Activated CD4-positive, alpha-beta T cell treated with anti-CD3 and anti-CD28 coated beads for 48 hours (primary cell): ENCODE data around the gene RCSD1.
A peak's percentile ranks its signal among the peaks of the same experiment; 100 is the strongest.

Source experiments
- DNase-seq: peaks from one replicate; pipeline ENCODE4 v3.0.0-alpha.2; 2020

The RCSD1 gene

DNA sequence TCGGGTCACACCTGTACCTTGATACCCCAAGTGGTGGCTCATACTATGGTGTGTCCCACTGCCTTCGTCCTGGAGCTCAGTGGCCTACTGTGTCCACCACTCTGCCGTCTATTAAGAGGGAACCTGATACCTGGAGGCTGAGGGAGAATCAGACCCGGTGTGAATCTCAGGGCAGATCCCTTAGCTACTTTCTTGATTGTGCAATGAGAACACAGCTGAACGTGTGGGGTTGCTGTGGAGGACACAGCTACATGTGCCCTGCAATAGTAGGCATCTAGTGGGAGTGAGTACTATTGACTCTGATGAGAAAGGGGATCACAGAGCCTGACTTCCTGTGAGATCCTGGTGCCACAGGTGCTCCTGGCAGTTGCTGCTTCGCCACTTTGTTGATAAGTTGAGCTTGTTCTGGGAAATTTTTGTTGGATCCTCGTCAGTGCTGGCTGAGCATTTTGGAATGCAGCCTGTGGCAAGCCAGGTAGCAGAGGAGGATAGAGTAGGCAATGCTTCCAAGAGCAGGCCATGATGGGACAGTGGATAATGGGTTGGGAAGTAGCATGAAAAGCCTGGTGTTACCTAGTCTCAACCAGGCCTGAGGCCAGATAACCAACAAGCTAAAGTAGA lies 63.5 kb downstream of the RCSD1 start:
- no peak for DNase-seq

- no peak for DNase-seq
Measured at GRCh38 chr1:167694691-167695090, 64.7 kb downstream of the RCSD1 start.

DNA sequence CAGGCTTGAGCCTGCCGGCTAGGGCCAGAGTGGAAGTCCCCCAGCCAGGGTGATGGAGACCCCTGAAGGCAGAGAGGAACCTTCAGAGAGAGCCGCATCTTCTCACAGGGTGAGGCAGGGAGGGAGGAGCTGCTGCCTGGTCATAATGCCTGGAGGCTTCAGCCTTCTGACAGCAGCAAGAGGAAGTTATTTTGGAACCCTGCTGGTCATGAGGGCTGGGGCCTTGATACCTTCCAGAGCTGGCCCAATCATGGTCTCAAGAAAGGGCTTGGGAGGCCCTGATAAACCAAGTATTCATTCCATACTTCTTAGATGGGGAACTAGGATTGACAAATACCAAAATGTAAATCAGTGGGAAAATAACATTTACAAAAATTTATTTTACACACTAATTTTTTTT lies 65.1 kb downstream of the RCSD1 start:
- no peak for DNase-seq

- no peak for DNase-seq
Measured at GRCh38 chr1:167695756-167696561, 65.9 kb downstream of the RCSD1 start.

DNA sequence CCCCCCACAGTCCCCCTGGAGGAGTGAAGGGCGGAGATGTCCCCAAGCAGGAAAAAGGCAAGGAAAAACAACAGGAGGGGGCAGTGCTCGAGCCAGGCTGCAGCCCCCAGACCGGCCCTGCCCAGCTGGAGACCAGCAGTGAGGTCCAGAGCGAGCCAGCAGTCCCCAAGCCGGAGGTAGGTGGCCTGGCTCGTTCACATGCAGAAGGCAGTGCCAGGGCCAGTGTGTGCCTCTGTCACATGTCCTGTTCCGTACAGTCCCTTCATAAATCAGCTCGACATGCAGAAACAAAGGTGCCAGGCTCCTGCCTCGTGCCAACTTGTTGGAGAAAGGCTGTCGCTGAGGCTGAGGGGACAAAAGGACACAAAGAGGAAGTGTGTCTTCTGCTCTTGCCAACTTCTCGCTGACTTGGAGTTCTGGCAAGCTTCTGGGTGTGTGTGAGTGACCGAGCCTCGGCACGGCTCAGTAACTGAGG lies 67.7 kb downstream of the RCSD1 start:
- no peak for DNase-seq

- DNase-seq: no peak
Measured at GRCh38 chr1:167698313-167698712, 68.3 kb downstream of the RCSD1 start.

GRCh38 chr1:167701510-167701909 lies 71.5 kb downstream of the RCSD1 start:
- DNase-seq: no peak

DNA sequence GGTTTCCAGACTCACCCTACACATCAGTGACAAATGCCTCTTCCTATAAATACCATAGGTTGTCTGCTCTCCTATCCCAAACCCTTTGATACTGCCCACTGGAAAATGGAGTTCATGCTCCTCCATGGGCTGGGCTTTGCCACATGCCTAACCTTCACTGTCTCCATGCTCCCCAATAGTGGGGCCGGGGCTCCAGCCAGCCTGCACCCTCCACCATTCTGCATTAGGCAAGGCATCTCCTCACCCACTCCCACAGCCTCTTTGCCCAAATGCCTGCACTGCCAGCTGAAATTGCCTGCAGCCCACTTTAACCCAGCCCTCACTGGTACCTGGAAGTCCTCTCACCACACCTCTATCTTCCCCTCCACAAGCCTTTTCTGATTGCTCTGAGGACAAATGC lies 73.5 kb downstream of the RCSD1 start:
- DNase-seq: no peak

- DNase-seq: no peak
Measured at GRCh38 chr1:167704715-167705114, 74.7 kb downstream of the RCSD1 start.

- DNase-seq: no peak
Measured at GRCh38 chr1:167705250-167705649, 75.2 kb downstream of the RCSD1 start.

GRCh38 chr1:167706363-167706762 lies 76.3 kb downstream of the RCSD1 start:
- DNase-seq: no peak

DNA sequence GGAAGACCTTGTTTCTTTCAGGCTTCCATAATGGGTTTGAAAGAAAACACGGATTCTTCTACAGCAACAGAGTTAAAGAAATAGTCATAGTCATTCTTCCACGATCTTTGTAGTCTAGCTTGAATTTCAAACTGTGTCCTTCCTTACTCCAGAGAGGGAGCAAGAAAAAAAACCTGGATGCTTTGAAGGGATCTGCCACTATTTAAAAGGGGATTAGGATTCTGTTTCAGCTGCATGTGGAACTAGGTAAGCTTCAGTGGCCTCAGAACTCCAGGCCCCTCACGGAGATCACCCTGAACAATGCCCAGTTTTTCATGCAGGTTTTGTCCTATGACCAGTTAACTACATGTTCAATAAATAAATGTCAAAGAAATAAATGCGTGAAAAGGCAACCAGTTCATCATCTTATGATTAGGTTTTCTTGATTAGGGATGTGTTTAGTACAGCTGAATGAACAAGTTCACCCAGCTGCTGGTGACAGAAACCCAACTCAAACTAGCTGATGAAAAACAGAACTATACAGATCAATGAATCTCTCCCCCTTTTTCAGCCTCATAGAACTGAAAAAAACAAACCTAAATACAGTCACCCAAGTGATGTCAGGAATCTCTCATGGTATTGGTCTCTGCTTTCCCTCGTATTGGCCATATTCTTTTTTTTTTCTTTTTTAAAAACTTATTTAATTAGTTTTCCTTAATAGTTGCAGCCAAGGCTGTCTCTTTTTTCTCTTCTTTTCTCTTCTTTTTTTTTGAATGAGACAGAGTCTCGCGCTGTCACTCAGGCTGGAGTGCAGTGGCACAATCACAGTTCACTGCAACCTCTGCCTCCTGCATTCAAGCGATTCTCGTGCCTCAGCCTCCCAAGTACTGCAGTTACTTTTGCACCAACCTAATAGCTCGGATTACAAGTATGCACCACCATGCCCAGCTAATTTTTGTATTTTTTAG lies 77.2 kb downstream of the RCSD1 start:
- no peak for DNase-seq

GRCh38 chr1:167707942-167708341 lies 77.9 kb downstream of the RCSD1 start:
- no peak for DNase-seq

- no peak for DNase-seq
Measured at GRCh38 chr1:167708940-167709389, 78.9 kb downstream of the RCSD1 start.

GRCh38 chr1:167710836-167711235 lies 80.8 kb downstream of the RCSD1 start:
- DNase-seq: no peak

GRCh38 chr1:167711797-167712196 lies 81.8 kb downstream of the RCSD1 start:
- DNase-seq: no peak

GRCh38 chr1:167713330-167714081 lies 83.5 kb downstream of the RCSD1 start:
- DNase-seq: peak; percentile 25

DNA sequence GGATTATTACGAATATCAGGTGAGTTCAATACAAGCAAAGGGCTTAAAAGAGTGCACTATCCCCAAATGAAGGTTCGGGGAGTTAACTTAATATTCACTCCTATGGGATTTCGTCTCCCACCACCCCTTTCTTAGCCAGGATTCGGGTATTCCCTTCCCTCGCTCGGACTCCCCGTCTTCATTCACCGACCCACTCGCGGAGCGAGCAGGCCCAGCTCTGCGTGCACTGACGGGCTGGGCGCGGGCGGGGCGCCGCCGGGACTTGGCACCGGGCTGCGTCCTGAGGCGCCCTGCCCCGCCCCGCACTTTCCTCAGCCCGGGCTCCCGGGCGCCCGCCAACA lies 84.0 kb downstream of the RCSD1 start:
- peak; percentile 86 for DNase-seq

DNA sequence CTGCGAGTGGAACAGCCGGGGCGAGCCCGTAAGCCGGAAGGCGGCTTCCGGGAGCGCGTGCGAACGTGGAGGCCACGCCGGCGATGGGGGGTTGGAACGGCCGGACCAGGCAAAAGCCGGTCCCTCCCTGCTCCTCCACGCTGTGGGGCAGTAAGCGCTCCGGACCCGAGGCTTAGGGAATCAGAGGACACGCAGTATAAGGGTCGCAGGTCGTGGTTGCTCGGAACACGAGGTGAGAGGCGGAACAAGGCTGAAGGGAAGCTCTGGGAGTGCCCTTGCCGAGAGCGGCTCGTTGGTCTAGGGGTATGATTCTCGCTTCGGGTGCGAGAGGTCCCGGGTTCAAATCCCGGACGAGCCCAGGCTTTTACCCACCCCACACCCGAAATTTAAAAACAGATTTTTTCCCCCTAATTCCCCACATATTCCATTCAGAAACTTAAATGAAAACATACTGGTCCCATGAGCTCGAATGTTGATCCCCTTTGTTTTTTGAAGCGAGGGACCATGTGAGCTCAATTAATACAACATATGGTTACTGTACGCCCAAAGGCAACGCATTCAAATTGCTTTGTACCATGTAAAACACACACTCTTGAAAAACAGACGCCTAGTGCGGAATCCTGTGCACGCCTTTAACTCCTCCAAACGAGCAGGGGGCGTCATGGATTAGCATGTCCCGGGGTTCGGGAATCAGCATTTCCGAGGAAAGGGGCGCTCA lies 84.6 kb downstream of the RCSD1 start:
- DNase-seq: peak; percentile 94

GRCh38 chr1:167715157-167715999 lies 85.3 kb downstream of the RCSD1 start:
- DNase-seq: peak; percentile 93

- DNase-seq: no peak
Measured at GRCh38 chr1:167716000-167716271, 85.9 kb downstream of the RCSD1 start.
